HG02981 (cell line): ENCODE data around the gene GAPVD1.

Experiments used
- ATAC-seq: cut with Tn5 transposase; IDR thresholded peaks from one replicate; pipeline ENCODE4 v1.9.1; 2021; ENCODE audit warnings: mild to moderate bottlenecking, moderate library complexity; ENCODE audit not compliant: unreplicated experiment

GAPVD1 gene

GRCh38 chr9:125400725-125401716, 139.4 kb downstream of the GAPVD1 start:
- ATAC-seq: no peak

- ATAC-seq: no peak
These were observed 143.1 kb downstream of the GAPVD1 start for GRCh38 chr9:125404733-125405132.

- no peak for ATAC-seq
These were observed 144.5 kb downstream of the GAPVD1 start for GRCh38 chr9:125405938-125406809.

GRCh38 chr9:125406810-125407087, 145.1 kb downstream of the GAPVD1 start:
- ATAC-seq: no peak

- no peak for ATAC-seq
These were observed 145.9 kb downstream of the GAPVD1 start for GRCh38 chr9:125407432-125407973.

- no peak for ATAC-seq
These were observed 146.6 kb downstream of the GAPVD1 start for GRCh38 chr9:125407974-125408900.

- ATAC-seq: no peak
These were observed 147.6 kb downstream of the GAPVD1 start for GRCh38 chr9:125409217-125409636.

- ATAC-seq: no peak
These were observed 148.3 kb downstream of the GAPVD1 start for GRCh38 chr9:125409637-125410521.

GRCh38 chr9:125410522-125410894, 148.9 kb downstream of the GAPVD1 start:
- no peak for ATAC-seq

GRCh38 chr9:125411171-125411756, 149.6 kb downstream of the GAPVD1 start:
- no peak for ATAC-seq

GRCh38 chr9:125412166-125412565, 150.5 kb downstream of the GAPVD1 start:
- ATAC-seq: no peak

- no peak for ATAC-seq
These were observed 152.0 kb downstream of the GAPVD1 start for GRCh38 chr9:125413579-125413978.

- ATAC-seq: no peak
These were observed 154.2 kb downstream of the GAPVD1 start for GRCh38 chr9:125415583-125416460.

- no peak for ATAC-seq
These were observed 154.9 kb downstream of the GAPVD1 start for GRCh38 chr9:125416517-125416916.
